ENCODE measurements around the gene SYVN1. TPM values are rescaled to one million over a fixed set of nuclear protein-coding genes. Genes with fewer than 3 reads are reported as not detected.
A peak's percentile ranks its signal among the peaks of the same experiment; 100 is the strongest.
"Not testable (repeated sequence)": the region's sequence is repeated elsewhere in the genome, so short reads cannot be mapped to it uniquely, and the experiment has no call there.

The SYVN1 gene
- total RNA-seq, 1 donor from 2014 or later = 69.0 TPM

DNA sequence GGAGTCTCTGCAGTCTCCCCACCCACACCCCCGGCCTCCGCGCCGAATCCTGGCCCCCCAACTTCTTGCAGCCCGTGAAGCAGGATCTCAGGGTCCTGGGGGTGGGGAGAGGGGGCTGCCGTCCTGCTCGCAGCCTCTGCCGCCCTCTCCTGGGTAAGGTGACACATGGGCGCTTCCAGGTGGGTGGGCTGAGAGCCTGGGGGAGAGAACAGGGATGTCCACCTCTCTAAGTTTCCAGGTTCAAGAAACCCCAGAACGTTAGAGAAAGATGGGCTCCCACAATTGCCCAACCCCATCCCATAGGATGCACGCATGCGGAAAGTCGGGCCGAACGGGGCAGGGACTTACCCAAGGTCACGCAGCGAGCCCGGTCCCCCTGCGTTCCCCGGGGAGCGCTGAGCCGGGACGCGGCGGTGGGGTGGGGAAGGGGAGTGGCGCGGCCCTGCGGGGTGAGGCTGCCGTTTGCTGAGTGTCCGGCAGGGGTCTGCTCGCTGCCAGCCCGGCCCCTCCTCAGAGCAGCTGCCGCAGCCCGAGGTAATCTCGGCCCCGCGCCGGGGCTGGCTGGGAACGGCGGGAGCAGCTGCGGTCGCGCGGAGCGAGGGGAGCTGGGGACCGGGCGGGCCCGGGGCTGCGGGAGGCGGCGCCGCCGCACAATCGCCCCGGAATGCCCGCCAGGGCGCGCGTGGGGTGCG, 46.7 kb upstream of the SYVN1 start:
- Histone ChIP-seq H3K27ac (peak overlapping the region; percentile 95), H3K4me3 (peak overlapping the region; percentile 95), H3K4me1 (peaks cover 25% of the 10 kb centered on the region), H3K9me3 (no peaks in the 10 kb centered on the region), H3K27me3 (no peaks in the 10 kb centered on the region), H3K36me3 (peaks cover 6% of the 10 kb centered on the region)
- intact Hi-C loops (cut with DNase I) = no loop called here
- peak; percentile 78 for ATAC-seq
- TF ChIP-seq, protein P1, sequence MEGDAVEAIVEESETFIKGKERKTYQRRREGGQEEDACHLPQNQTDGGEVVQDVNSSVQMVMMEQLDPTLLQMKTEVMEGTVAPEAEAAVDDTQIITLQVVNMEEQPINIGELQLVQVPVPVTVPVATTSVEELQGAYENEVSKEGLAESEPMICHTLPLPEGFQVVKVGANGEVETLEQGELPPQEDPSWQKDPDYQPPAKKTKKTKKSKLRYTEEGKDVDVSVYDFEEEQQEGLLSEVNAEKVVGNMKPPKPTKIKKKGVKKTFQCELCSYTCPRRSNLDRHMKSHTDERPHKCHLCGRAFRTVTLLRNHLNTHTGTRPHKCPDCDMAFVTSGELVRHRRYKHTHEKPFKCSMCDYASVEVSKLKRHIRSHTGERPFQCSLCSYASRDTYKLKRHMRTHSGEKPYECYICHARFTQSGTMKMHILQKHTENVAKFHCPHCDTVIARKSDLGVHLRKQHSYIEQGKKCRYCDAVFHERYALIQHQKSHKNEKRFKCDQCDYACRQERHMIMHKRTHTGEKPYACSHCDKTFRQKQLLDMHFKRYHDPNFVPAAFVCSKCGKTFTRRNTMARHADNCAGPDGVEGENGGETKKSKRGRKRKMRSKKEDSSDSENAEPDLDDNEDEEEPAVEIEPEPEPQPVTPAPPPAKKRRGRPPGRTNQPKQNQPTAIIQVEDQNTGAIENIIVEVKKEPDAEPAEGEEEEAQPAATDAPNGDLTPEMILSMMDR (IDR thresholded peaks at IDR 0.05) = peak; percentile 52
- DNase-seq = peak; percentile 84

DNA sequence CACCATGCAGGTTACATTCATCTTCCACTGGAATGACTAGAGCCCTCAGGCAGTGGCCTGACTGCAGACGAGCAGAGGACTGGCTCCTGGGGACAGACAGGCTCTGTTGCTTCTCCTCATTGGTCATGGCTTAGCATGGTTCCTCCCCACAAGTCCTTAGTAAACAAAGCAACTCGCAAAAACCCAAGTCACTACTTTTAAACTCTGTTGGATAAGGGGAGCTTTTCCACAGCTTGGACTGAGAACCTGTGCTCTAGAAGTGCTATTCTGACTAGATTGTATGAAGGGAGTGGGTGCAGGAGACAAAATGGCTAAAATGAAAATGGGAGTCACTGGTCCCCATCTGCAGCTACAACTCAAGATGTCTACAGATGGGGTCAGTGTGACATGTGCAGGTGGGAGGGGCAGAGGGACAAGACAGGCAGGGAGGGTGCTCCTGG, 40.3 kb upstream of the SYVN1 start:
- H3K27me3 ChIP-seq; DNase-seq; H3K9me3 ChIP-seq; H3K27ac ChIP-seq; ATAC-seq; H3K36me3 ChIP-seq; intact Hi-C loops (cut with DNase I); H3K4me1 ChIP-seq; H3K4me3 ChIP-seq: not testable (repeated sequence)

DNA sequence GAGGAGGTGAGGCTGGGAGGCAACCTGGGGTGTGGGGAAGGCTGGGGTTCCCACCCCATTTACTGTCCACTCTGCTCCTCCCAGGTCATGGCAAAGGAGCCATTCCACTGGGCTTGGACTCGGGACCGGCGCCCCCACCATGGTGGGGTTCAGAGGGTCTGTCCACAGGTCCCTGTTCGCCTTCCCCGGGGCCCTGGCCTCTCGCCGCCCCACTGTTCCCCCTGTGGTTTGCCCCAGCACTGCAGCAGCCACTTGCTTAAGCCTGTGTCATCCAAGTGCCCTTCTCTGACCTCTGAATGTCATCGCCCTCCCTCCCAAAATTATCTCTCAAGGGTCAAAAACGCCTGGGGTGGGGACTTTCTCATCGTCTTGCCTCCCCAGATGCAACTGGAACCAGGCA, 38.3 kb upstream of the SYVN1 start:
- intact Hi-C loops (cut with DNase I) = no loop called here
- TF ChIP-seq, protein P1 (IDR thresholded peaks at IDR 0.05) = no peak
- Histone ChIP-seq H3K36me3 (no peaks in the 10 kb centered on the region), H3K4me1 (no peaks in the 10 kb centered on the region), H3K9me3 (no peaks in the 10 kb centered on the region), H3K27me3 (no peaks in the 10 kb centered on the region), H3K4me3 (no peak overlapping the region), H3K27ac (no peak overlapping the region)
- DNase-seq (no peak), ATAC-seq (no peak)

DNA sequence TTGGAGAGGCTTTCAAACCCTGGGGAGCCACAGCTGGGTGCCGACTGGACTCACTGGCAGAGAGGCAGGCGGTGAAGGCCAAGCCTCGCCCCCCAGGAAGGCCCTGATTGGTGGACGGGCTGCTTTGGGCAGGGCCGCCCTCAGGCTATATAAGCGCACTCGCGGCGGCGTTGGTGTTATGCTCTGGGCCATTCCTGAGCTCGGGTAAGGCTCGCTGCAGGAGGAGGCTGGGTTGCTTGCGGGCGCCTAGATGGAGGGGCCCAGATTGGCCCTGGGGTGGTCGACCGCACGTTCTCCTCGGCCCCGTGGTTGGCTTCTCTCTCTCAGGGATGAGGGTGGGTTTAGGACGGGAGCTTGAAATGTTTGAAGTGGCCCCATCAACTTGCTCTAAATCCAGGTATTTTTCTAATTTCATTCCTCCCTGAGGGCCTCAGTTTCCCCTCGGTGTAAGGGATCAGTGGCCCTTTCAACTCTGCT, 35.8 kb upstream of the SYVN1 start, which contains the start of gene SPDYC:
Gene SPDYC (plus strand): TSS at position 176 of the 477 bp plus-strand sequence. CDS start 1,125 bp downstream, outside the sequence.
- H3K4me1 ChIP-seq = no peaks in the 10 kb centered on the region
- no peaks in the 10 kb centered on the region for H3K36me3 ChIP-seq
- TF ChIP-seq, protein P1 (IDR thresholded peaks at IDR 0.05) = no peak
- ATAC-seq (peak; percentile 15), DNase-seq (no peak)
- no peak within 1 kb of the TSS for H3K4me3 ChIP-seq
- no peaks in the 10 kb centered on the region for H3K9me3 ChIP-seq
- H3K27ac ChIP-seq = no peak within 1 kb of the TSS
- no peaks in the 10 kb centered on the region for H3K27me3 ChIP-seq
- intact Hi-C loops (cut with DNase I) = no loop called here

DNA sequence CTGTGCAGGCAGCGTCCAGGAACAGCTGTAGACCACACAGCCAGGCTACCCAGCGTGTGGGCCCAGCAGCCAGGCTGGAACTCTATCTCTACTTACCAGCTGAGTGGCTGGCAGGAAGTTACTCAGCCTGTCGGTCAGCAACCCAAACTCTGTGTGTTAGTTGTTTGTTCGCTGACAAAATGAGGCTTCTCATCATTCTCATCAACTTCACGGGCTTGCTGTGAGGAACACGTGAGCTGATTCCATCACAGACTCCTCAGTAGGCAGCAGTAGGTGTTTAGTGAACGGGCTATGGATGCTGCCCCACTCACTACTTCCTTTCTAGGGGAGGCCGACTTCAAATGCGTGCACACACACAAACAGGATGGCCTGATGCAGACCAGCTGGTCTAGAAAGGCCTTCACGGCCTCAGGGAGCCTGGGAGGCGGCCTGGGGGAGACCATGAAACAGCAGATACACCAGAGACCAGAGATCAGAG, 34.9 kb upstream of the SYVN1 start:
- TF ChIP-seq, protein P1 (IDR thresholded peaks at IDR 0.05) = no peak
- no peaks in the 10 kb centered on the region for H3K4me1 ChIP-seq
- no peaks in the 10 kb centered on the region for H3K27me3 ChIP-seq
- H3K9me3 ChIP-seq = no peaks in the 10 kb centered on the region
- H3K4me3 ChIP-seq = no peak overlapping the region
- no peaks in the 10 kb centered on the region for H3K36me3 ChIP-seq
- DNase-seq = no peak
- peak; percentile 17 for ATAC-seq
- intact Hi-C loops (cut with DNase I) = no loop called here
- H3K27ac ChIP-seq = no peak overlapping the region

DNA sequence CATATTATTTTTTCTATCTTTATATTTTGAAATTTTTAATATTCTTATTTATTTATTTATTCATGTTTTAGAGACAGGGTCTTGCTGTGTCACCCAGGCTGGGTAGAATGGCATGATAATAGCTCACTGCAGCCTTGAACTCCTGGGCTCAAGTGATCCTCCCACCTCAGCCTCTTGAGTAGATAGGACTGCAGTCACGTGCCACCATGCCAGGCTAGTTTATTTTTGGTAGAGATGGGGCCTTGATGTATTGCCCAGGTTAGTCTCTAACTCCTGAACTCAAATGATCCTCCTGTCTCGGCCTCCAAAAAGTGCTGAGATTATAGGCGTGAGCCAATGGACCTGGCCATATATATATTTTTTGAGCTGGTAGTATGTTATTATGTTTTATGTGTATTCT, 33.3 kb upstream of the SYVN1 start:
- Histone ChIP-seq H3K4me1 (no peaks in the 10 kb centered on the region), H3K4me3 (no peak overlapping the region)
- TF ChIP-seq, protein P1 (IDR thresholded peaks at IDR 0.05) = no peak

More for the DNA sequence above, 33.3 kb upstream of the SYVN1 start:
- Histone ChIP-seq H3K27ac (no peak overlapping the region), H3K27me3 (no peaks in the 10 kb centered on the region), H3K9me3 (no peaks in the 10 kb centered on the region), H3K36me3 (no peaks in the 10 kb centered on the region)
- DNase-seq = no peak
- intact Hi-C loops (cut with DNase I) = no loop called here
- ATAC-seq = no peak
